Transverse colon (tissue), 3 donors: ENCODE results near the gene SCYGR7.

ENCODE experiments used
- CTCF ChIP-seq, 5 experiments: fragments of 200-600 bp in 3 of 5; fragments of 450-650 bp in 2 of 5; sonication (generic) in 3 of 5; IDR thresholded peaks; 1 replicate in 2 of 5; 2 replicates in 3 of 5; pipeline ENCODE4 v1.5.1; 2016 to 2017; ENCODE audit warnings: antibody characterized with exemption in 5 of 5, inconsistent platforms in 3 of 5, mild to moderate bottlenecking in 2 of 5, moderate library complexity in 1 of 5
- POLR2A ChIP-seq: fragments of 450-650 bp; IDR thresholded peaks from one replicate; pipeline ENCODE4 v1.6.1; 2016; ENCODE audit warnings: antibody characterized with exemption, mild to moderate bottlenecking, moderate library complexity

DNA sequence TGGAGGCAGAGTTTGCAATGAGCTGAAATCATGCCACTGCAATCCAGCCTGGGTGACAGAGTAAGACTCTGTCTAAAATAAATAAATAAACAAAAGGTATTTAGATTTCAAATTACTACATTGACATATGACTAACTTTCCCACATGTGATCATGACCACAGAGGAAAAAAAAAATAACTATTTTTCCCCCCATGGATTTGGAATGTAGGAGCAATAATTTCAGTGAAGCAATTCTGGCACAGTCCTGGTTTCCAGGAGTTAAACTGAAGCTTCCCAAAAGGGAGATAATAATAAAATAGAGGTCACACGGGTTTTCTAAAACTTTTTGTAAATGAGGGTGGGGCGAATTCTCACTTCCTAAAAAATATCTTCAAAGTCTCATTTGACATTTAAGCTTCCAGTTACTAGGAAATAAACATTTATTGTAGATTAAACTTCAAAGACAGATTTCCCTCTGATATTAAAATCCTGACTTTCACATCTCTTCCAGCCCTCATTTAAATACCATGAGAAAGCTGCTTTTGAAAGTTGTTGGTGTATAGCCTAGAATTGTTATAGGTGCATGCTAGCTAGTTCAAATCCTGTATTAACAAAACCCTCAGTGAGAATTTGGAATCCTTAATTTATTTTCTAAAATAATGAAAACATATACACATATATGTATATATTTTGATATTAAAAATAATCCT lies 31.0 kb upstream of the SCYGR7 start:
- TF ChIP-seq POLR2A = no peak
- no peak for TF ChIP-seq CTCF (IDR thresholded peaks at IDR 0.05)
